Peyer's patch (tissue), 4 donors: ENCODE measurements around the gene WDR72.

Source experiments
- POLR2A ChIP-seq, 2 donors: fragments of 450-650 bp; IDR thresholded peaks; one replicate each; pipeline ENCODE4 v1.5.1; 2017; ENCODE audit warnings: antibody characterized with exemption in 2 of 2, mild to moderate bottlenecking in 2 of 2, moderate library complexity in 2 of 2
- TF ChIP-seq, protein P1 (sequence below), 6 experiments: fragments of 450-650 bp in 4 of 6; fragments of 200-600 bp in 2 of 6; sonication (generic) in 1 of 6; IDR thresholded peaks; one replicate each; pipeline ENCODE4 v1.5.1; 2017 to 2019; ENCODE audit warnings: antibody characterized with exemption in 6 of 6, mild to moderate bottlenecking in 3 of 6, moderate library complexity in 1 of 6

DNA sequence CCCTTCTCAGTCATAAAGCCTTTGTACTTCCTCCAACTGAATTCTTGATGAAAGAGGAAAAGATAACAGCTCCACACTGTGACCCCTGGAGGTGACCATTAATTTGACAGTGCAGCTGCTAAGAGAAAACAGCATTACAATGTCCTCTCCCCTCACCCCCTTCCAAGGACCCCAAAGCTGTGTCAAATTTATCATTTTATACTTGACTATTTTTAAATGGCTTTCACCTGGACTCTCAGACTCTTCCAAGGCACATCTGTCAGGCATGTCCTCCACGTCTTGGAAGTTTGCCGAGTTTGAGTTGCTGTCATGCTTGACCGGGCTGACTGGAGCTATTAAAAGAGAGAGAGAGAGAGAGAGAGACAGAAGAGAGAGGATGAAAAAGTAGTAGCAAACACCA lies 236.5 kb downstream of the WDR72 start:
- no peak for TF ChIP-seq POLR2A (IDR thresholded peaks at IDR 0.05)
- TF ChIP-seq, protein P1, sequence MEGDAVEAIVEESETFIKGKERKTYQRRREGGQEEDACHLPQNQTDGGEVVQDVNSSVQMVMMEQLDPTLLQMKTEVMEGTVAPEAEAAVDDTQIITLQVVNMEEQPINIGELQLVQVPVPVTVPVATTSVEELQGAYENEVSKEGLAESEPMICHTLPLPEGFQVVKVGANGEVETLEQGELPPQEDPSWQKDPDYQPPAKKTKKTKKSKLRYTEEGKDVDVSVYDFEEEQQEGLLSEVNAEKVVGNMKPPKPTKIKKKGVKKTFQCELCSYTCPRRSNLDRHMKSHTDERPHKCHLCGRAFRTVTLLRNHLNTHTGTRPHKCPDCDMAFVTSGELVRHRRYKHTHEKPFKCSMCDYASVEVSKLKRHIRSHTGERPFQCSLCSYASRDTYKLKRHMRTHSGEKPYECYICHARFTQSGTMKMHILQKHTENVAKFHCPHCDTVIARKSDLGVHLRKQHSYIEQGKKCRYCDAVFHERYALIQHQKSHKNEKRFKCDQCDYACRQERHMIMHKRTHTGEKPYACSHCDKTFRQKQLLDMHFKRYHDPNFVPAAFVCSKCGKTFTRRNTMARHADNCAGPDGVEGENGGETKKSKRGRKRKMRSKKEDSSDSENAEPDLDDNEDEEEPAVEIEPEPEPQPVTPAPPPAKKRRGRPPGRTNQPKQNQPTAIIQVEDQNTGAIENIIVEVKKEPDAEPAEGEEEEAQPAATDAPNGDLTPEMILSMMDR (IDR thresholded peaks at IDR 0.05) = no peak
